HG03139 (cell line): ENCODE measurements around the gene CACNA1F.

Experiments used
- ATAC-seq: cut with Tn5 transposase; IDR thresholded peaks from one replicate; pipeline ENCODE4 v1.9.1; 2021; ENCODE audit not compliant: unreplicated experiment

CACNA1F gene

GRCh38 chrX:49231333-49232000 lies 1.7 kb downstream of the CACNA1F start:
- no peak for ATAC-seq

- ATAC-seq, result peak; percentile 48
Observed at GRCh38 chrX:49230500-49231232, 2.5 kb downstream of the CACNA1F start.

GRCh38 chrX:49228185-49228584 lies 5.0 kb downstream of the CACNA1F start:
- no peak for ATAC-seq

GRCh38 chrX:49227726-49228125 lies 5.4 kb downstream of the CACNA1F start:
- no peak for ATAC-seq

GRCh38 chrX:49226946-49227345 lies 6.2 kb downstream of the CACNA1F start:
- no peak for ATAC-seq

GRCh38 chrX:49225858-49226257 lies 7.3 kb downstream of the CACNA1F start:
- ATAC-seq, result no peak

GRCh38 chrX:49221868-49222267 lies 11.3 kb downstream of the CACNA1F start:
- ATAC-seq, result no peak

- no peak for ATAC-seq
Observed at GRCh38 chrX:49220100-49220499, 13.0 kb downstream of the CACNA1F start.

GRCh38 chrX:49214996-49215526 lies 18.1 kb downstream of the CACNA1F start:
- ATAC-seq, result no peak

GRCh38 chrX:49214416-49214815 lies 18.7 kb downstream of the CACNA1F start:
- no peak for ATAC-seq

GRCh38 chrX:49212861-49213260 lies 20.3 kb downstream of the CACNA1F start:
- no peak for ATAC-seq

GRCh38 chrX:49212209-49212608 lies 20.9 kb downstream of the CACNA1F start:
- ATAC-seq, result no peak

- no peak for ATAC-seq
Observed at GRCh38 chrX:49211074-49211473, 22.1 kb downstream of the CACNA1F start.

GRCh38 chrX:49210406-49210805 lies 22.7 kb downstream of the CACNA1F start:
- no peak for ATAC-seq

GRCh38 chrX:49209434-49210251 lies 23.5 kb downstream of the CACNA1F start:
- no peak for ATAC-seq

GRCh38 chrX:49208399-49208798 lies 24.7 kb downstream of the CACNA1F start:
- ATAC-seq, result no peak

- no peak for ATAC-seq
Observed at GRCh38 chrX:49206543-49206942, 26.6 kb downstream of the CACNA1F start.

- no peak for ATAC-seq
Observed at GRCh38 chrX:49205443-49205842, 27.7 kb downstream of the CACNA1F start.

GRCh38 chrX:49204709-49205108 lies 28.4 kb downstream of the CACNA1F start:
- no peak for ATAC-seq

GRCh38 chrX:49204017-49204416 lies 29.1 kb downstream of the CACNA1F start:
- no peak for ATAC-seq

- ATAC-seq, result no peak
Observed at GRCh38 chrX:49203536-49203935, 29.6 kb downstream of the CACNA1F start.

GRCh38 chrX:49202022-49202421 lies 31.1 kb downstream of the CACNA1F start:
- no peak for ATAC-seq
